Esophagus muscularis mucosa (tissue), 4 donors: Measurements from ENCODE around the gene NEDD8. TPM values are rescaled to one million over a fixed set of nuclear protein-coding genes. Genes with fewer than 3 reads are reported as not detected.
A peak's percentile ranks its signal among the peaks of the same experiment; 100 is the strongest.

Experiments
- DNase-seq: peaks from one replicate; pipeline ENCODE4 v3.0.0-alpha.2; 2017; ENCODE audit errors: extremely low spot score
- H3K27ac ChIP-seq, 4 donors: fragments of 200-600 bp; sonication (generic); replicated peaks in 1 of 4; 1 replicate in 3 of 4; 2 replicates in 1 of 4; pipeline ENCODE4 v1.5.1; 2016 to 2019; ENCODE audit warnings: mild to moderate bottlenecking in 1 of 4
- H3K27me3 ChIP-seq, 4 donors: fragments of 200-600 bp; sonication (generic); one replicate each; pipeline versions ENCODE4 v1.5.1 to v1.6.0; 2016 to 2019
- H3K36me3 ChIP-seq, 4 donors: fragments of 200-600 bp; sonication (generic); one replicate each; pipeline ENCODE4 v1.5.1; 2016 to 2019
- H3K4me1 ChIP-seq, 4 donors: fragments of 200-600 bp; sonication (generic); one replicate each; pipeline ENCODE4 v1.5.1; 2016 to 2019
- H3K4me3 ChIP-seq, 4 donors: fragments of 200-600 bp; sonication (generic); 1 replicate in 2 of 4; 2 replicates in 2 of 4; pipeline ENCODE4 v1.5.1; 2016 to 2019; ENCODE audit warnings: mild to moderate bottlenecking in 4 of 4, moderate library complexity in 1 of 4
- H3K9me3 ChIP-seq, 4 donors: fragments of 200-600 bp; sonication (generic); 1 replicate in 3 of 4; 2 replicates in 1 of 4; pipeline ENCODE4 v1.5.1; 2016 to 2019
- CTCF ChIP-seq, 3 experiments: fragments of 200-600 bp in 2 of 3; fragments of 450-650 bp in 1 of 3; sonication (generic) in 2 of 3; IDR thresholded peaks; one replicate each; pipeline ENCODE4 v1.5.1; 2017 to 2019; ENCODE audit warnings: antibody characterized with exemption in 3 of 3, mild to moderate bottlenecking in 2 of 3, moderate library complexity in 1 of 3
- EP300 ChIP-seq: sonication (generic); formaldehyde crosslinking; IDR thresholded peaks from one replicate; pipeline ENCODE4 v1.6.1; 2017; ENCODE audit warnings: antibody characterized with exemption
- POLR2A ChIP-seq: fragments of 450-650 bp; IDR thresholded peaks from one replicate; pipeline ENCODE4 v1.6.1; 2017; ENCODE audit warnings: antibody characterized with exemption, moderate library complexity, mild to moderate bottlenecking, low read depth
- POLR2AphosphoS5 ChIP-seq, 2 donors: sonication (generic); formaldehyde crosslinking; IDR thresholded peaks; one replicate each; pipeline ENCODE4 v1.6.1; 2017; ENCODE audit warnings: antibody characterized with exemption in 2 of 2
- WGBS: methylation state at CpG from one replicate; pipeline ENCODE4 v1.1.5; 2018; 5-methylcytosine and 5-hydroxymethylcytosine counted together
- intact Hi-C: fragments of 100-400 bp; cut with DNase I; formaldehyde crosslinking; loops from one replicate; pipeline ENCODE4 v1.15.1; 2023
- total RNA-seq, 4 donors: library from RNA; depleted of rRNA; stranded (reverse); fragments of >200 nt; gene quantifications; one replicate each; pipeline versions ENCODE4 v1.1.0 to v1.2.1, GENCODE V29; 2016

Gene NEDD8
- total RNA-seq, 4 donors from 2014 or later, result 117 to 152 (median 131) TPM

GRCh38 chr14:24240110-24240918, 8.1 kb upstream of the NEDD8 start:
- TF ChIP-seq POLR2A (no peak), POLR2AphosphoS5 (IDR thresholded peaks at IDR 0.05) (no peak), CTCF (IDR thresholded peaks at IDR 0.05) (no peak), EP300 (no peak)
- no peaks in the 10 kb centered on the region for H3K9me3 ChIP-seq
- no peaks in the 10 kb centered on the region for H3K27me3 ChIP-seq
- no peak for DNase-seq
- peaks cover 51 to 62% (median 59%) of the 10 kb centered on the region in 4 donors for H3K36me3 ChIP-seq
- H3K4me1 ChIP-seq, result peaks cover 44 to 67% (median 54%) of the 10 kb centered on the region in 4 donors
- intact Hi-C loops, result loop anchor here (5.0 kb wide), 1 partner anchor 202 kb away; the partner anchor contains the start of gene SDR39U1
- no peak overlapping the region for H3K4me3 ChIP-seq
- H3K27ac ChIP-seq, result peak overlapping the region; percentile 94 to 99 (median 97)
- WGBS, result 92% methylated on average over 7 of the region's 9 CpGs

GRCh38 chr14:24238527-24239037, 6.4 kb upstream of the NEDD8 start:
- H3K27me3 ChIP-seq, result no peaks in the 10 kb centered on the region
- TF ChIP-seq EP300 (no peak), POLR2AphosphoS5 (IDR thresholded peaks at IDR 0.05) (no peak), CTCF (IDR thresholded peaks at IDR 0.05) (no peak), POLR2A (no peak)
- H3K36me3 ChIP-seq, result peaks cover 51 to 76% (median 62%) of the 10 kb centered on the region in 4 donors
- H3K4me1 ChIP-seq, result peaks cover 53 to 79% (median 62%) of the 10 kb centered on the region in 4 donors
- DNase-seq, result no peak
- WGBS, result 75% methylated on average over 5 of the region's 5 CpGs
- intact Hi-C loops, result no loop called here
- peak overlapping the region in 1 of 4 donors; percentile 99 for H3K27ac ChIP-seq
- H3K4me3 ChIP-seq, result no peak overlapping the region
- no peaks in the 10 kb centered on the region for H3K9me3 ChIP-seq

- Histone ChIP-seq H3K27me3 (no peaks in the 10 kb centered on the region), H3K4me1 (peaks cover 53 to 79% (median 63%) of the 10 kb centered on the region in 4 donors), H3K36me3 (peaks cover 51 to 76% (median 62%) of the 10 kb centered on the region in 4 donors), H3K27ac (no peak overlapping the region), H3K4me3 (no peak overlapping the region), H3K9me3 (no peaks in the 10 kb centered on the region)
- WGBS, result 86% methylated on average over 5 of the region's 5 CpGs
- intact Hi-C loops, result no loop called here
- no peak for DNase-seq
- TF ChIP-seq POLR2A (no peak), POLR2AphosphoS5 (IDR thresholded peaks at IDR 0.05) (no peak), CTCF (IDR thresholded peaks at IDR 0.05) (no peak), EP300 (no peak)
Measured at GRCh38 chr14:24238123-24238522, 6.0 kb upstream of the NEDD8 start.

GRCh38 chr14:24237463-24237955, 5.3 kb upstream of the NEDD8 start:
- Histone ChIP-seq H3K4me1 (peaks cover 55 to 79% (median 63%) of the 10 kb centered on the region in 4 donors), H3K9me3 (no peaks in the 10 kb centered on the region), H3K36me3 (peaks cover 51 to 76% (median 62%) of the 10 kb centered on the region in 4 donors), H3K27ac (peak overlapping the region in 1 of 4 donors; percentile 48), H3K4me3 (no peak overlapping the region), H3K27me3 (no peaks in the 10 kb centered on the region)
- intact Hi-C loops, result no loop called here
- WGBS, result 91% methylated on average over 2 of the region's 2 CpGs
- TF ChIP-seq CTCF (IDR thresholded peaks at IDR 0.05) (no peak), EP300 (no peak), POLR2A (no peak), POLR2AphosphoS5 (IDR thresholded peaks at IDR 0.05) (no peak)
- DNase-seq, result no peak
